HG02678 (cell line): ENCODE results near the gene PREX1.

Experiments
- ATAC-seq: cut with Tn5 transposase; IDR thresholded peaks from one replicate; pipeline ENCODE4 v1.9.1; 2021; ENCODE audit warnings: mild to moderate bottlenecking, moderate library complexity; ENCODE audit not compliant: unreplicated experiment

The PREX1 gene

GRCh38 chr20:48686238-48687116 is 141.3 kb downstream of the PREX1 start:
- ATAC-seq: no peak

GRCh38 chr20:48685300-48685699 is 142.5 kb downstream of the PREX1 start:
- no peak for ATAC-seq

- ATAC-seq: no peak
Measured at GRCh38 chr20:48684501-48685041, 143.2 kb downstream of the PREX1 start.

- no peak for ATAC-seq
Measured at GRCh38 chr20:48683467-48684175, 144.2 kb downstream of the PREX1 start.

GRCh38 chr20:48682529-48683363 is 145.1 kb downstream of the PREX1 start:
- ATAC-seq: no peak

- ATAC-seq: no peak
Measured at GRCh38 chr20:48681873-48682426, 145.8 kb downstream of the PREX1 start.

- ATAC-seq: no peak
Measured at GRCh38 chr20:48681201-48681872, 146.5 kb downstream of the PREX1 start.

- no peak for ATAC-seq
Measured at GRCh38 chr20:48680650-48681049, 147.1 kb downstream of the PREX1 start.

GRCh38 chr20:48679599-48679998 is 148.2 kb downstream of the PREX1 start:
- ATAC-seq: no peak

GRCh38 chr20:48679011-48679410 is 148.8 kb downstream of the PREX1 start:
- ATAC-seq: no peak

- ATAC-seq: no peak
Measured at GRCh38 chr20:48678421-48678820, 149.4 kb downstream of the PREX1 start.

GRCh38 chr20:48676795-48677460 is 150.9 kb downstream of the PREX1 start:
- no peak for ATAC-seq

- ATAC-seq: no peak
Measured at GRCh38 chr20:48676125-48676524, 151.7 kb downstream of the PREX1 start.

- ATAC-seq: no peak
Measured at GRCh38 chr20:48674461-48674860, 153.3 kb downstream of the PREX1 start.

GRCh38 chr20:48673507-48673906 is 154.3 kb downstream of the PREX1 start:
- ATAC-seq: no peak

- ATAC-seq: no peak
Measured at GRCh38 chr20:48672324-48672723, 155.5 kb downstream of the PREX1 start.

- no peak for ATAC-seq
Measured at GRCh38 chr20:48671141-48671540, 156.7 kb downstream of the PREX1 start.

- no peak for ATAC-seq
Measured at GRCh38 chr20:48669946-48670605, 157.7 kb downstream of the PREX1 start.

- ATAC-seq: no peak
Measured at GRCh38 chr20:48668451-48668946, 159.3 kb downstream of the PREX1 start.
